GM19238 (cell line): ENCODE results near the gene MBNL1.
"Not testable (repeated sequence)": the region's sequence is repeated elsewhere in the genome, so short reads cannot be mapped to it uniquely, and the experiment has no call there.

Source experiments
- DNase-seq: peaks from one replicate; pipeline ENCODE4 v3.0.0; 2011; ENCODE audit warnings: low spot score; ENCODE audit not compliant: insufficient read length

The MBNL1 gene

GRCh38 chr3:152440243-152440642 lies 171.5 kb downstream of the MBNL1 start:
- DNase-seq: not testable (repeated sequence)

DNA sequence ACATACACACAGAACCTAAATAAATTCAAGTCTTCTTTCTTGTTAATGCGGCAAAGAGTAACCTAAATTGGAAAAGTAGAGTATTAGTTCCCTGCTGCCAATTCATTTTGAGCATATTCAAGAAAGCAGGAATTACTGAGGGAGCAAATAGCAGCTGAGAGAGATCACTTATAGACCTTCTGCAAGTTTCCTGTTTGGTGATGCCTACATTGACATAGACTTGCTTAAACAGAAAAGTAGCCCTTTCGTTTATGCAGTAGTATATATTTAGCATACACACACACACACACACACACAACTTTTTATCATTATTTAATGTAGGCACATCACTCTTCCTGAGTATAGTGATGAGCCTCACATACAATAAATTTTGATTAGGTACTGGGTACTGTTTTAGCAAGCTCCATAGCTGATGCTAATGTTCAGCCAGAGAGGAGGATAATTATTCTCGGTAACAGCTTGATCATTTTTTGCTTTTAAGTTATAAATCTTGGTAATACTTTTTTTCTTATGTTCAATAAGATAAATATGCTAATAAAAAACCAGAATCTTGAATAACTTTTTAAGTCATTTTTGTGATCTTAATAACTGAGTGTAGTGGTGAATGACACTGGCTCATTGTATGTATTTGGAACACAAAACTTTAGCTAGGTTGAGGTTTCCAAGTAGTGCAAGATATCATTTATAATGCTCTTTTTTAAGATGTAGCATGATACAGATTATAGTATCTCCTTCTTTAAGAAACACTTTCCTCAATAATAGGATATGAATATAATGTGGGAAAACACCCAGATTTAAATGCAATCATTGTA lies 174.7 kb downstream of the MBNL1 start:
- no peak for DNase-seq

DNA sequence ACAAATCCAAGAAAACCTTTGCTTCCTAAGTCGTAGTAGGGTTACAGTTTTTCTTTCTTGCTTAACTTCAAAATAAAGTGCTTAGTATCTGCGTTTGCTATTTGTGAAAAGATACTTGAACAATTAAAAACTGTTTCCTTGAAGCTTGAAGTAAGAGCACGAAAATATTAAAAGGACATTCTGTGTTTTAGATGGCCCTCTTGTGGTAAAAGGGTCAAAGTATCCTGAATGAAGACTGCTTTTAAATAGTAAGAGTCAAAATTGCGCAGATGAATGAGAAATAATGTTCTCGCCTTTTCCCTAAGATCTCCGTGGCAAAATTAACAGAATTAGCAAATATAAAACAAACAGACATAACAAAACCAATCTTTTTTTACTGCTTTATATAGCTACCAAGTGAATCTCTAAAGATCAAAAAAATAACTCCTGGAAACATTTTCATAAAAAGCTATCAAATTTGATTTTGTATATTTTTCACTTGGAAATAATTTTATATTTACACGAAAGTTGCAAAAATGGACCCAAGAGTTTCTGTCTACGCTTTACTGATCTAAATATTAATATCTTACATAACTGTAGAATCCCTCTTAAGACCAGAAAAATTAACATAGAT lies 175.4 kb downstream of the MBNL1 start:
- no peak for DNase-seq

DNA sequence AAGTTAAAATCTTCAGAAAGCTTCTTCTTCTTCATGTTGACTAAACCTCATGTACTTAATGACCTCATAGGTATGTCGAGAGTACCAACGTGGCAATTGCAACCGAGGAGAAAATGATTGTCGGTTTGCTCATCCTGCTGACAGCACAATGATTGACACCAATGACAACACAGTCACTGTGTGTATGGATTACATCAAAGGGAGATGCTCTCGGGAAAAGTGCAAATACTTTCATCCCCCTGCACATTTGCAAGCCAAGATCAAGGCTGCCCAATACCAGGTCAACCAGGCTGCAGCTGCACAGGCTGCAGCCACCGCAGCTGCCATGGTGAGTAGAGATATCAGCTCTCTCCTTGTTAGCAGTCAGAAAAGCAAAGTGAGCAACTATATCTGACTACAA lies 176.5 kb downstream of the MBNL1 start:
- DNase-seq: no peak

DNA sequence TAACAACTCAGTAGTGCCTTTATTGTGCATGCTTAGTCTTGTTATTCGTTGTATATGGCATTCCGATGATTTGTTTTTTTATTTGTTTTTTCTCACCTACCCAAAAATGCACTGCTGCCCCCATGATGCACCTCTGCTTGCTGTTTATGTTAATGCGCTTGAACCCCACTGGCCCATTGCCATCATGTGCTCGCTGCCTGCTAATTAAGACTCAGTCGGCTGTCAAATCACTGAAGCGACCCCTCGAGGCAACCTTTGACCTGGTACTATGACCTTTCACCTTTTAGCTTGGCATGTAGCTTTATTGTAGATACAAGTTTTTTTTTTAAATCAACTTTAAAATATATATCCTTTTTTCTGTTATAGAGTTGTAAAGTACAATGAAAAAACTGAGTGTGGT lies 177.8 kb downstream of the MBNL1 start:
- DNase-seq: no peak

- no peak for DNase-seq
Measured at GRCh38 chr3:152447511-152447910, 178.8 kb downstream of the MBNL1 start.

DNA sequence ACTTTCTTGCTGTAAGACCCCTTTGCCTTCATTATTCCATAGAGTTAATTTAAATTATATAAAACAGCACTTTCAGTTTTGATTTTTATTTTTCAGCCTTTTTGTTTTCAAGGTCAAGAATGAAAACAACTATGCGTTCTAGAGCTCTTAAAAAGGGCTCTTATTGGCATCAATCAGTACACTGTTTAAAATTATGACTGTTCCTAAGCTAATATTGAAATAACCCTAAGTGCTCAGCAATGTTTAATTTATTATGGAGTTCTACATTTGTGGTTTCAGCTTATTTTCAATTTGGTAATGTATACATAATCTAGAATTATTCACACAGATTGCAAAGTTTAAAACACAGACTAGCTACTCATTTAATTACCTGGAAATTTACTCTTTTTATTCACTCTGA lies 179.4 kb downstream of the MBNL1 start:
- no peak for DNase-seq

DNA sequence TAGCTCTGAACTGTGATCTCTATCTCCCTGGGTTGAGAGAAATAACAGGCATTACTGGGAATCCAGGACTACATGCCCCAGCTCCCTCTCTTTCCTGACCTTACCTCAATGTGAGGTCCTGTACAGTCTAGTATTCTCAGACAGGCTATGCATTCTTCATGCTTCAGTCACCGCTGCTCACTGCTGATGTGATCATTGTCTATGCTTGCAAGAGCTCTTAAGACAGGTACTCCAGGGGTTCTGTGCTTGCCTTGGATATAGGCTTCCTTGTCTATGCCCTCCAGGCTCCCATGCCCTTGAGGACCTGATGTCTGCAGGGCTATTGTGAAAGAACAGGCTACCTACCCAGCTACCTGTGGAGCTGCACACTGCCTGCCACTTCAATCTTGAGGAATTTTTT lies 183.6 kb downstream of the MBNL1 start:
- DNase-seq: no peak

- DNase-seq: no peak
Measured at GRCh38 chr3:152454076-152454875, 185.5 kb downstream of the MBNL1 start.

DNA sequence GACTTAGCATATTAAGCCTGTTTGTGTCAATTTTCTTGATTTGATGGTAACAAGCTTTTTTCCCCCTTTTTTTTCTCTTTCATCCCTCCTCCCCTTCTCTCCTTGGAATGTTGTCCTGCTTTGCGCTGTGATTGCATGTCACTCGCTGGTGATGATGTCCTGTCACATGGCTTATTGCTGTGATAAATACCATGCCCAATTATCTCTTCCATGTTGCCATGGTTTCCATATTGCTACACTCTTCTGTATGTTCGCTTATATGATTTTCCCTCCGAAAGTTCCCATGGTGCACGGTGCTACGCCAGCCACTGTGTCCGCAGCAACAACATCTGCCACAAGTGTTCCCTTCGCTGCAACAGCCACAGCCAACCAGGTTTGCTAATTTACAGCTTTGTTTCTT lies 187.3 kb downstream of the MBNL1 start:
- DNase-seq: no peak

DNA sequence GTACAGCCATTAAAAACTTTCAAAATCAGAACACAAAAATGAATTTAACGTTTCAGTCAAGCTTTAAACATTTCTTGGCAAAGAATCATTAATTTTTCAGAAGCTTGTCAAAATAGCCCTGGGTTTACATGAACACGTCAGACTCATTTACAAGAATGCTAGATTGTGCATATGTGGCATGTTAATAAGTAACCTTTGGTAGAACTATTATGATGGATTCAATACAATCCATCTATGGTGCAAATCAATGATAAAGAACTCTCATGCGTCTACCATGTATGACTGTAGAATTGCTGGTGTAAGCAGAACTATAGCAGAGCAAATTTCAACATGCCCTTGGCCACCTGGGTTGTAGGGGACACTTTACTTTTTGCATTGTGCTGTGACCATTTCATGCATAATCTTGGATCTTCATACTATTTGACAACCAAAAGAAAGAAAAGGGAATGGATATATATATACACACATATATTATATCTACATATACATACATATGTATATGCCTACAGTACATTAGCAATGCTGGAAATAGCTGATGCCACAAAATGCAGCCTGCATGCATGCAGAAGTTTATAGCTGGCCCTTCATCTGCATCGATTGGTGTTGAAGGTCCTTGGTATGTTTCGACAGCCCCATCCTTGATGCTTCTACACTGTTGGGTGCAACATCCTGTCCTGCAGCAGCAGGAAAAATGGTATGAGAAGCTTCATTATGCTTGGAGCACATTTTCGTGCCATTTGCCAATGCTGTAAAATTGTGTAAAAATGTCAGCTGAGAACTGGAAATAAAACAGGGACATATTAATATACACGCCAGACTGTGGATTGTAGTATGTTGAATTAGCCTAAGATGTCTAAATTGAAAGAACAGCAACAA lies 189.0 kb downstream of the MBNL1 start:
- no peak for DNase-seq

DNA sequence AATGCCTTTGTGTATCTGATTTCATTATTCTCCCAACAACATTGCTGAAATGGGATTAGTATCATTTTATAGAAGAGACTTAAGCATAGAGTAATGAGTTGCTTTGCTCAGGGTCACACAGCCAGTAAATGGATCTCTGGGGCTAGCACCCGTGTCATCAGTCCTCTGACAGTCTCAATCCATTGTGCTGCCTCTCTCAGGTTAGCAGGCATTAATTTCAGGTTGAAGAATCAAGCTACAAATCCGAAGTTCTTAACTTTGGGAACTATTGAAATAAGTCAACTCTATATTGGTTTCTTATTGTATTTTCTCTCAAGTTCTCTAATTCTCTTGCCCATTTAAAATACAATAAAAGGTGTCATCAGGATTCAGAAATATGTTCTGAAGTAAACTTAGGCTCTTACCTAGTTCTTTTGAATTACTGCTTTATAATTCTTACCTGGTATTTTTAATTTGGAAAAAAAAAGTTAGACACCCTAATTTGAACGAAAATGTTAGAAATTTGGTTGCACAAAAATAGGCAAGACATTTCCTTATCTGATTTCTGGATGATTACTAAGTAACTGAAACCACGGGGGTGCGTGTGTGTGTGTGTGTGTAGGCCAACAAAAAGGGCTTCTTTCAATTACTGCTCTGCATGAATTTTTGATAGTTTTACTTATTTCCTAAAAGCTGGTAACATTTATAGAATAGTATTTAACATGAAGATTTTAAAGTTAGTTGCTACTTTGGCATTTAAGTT lies 189.8 kb downstream of the MBNL1 start:
- no peak for DNase-seq

DNA sequence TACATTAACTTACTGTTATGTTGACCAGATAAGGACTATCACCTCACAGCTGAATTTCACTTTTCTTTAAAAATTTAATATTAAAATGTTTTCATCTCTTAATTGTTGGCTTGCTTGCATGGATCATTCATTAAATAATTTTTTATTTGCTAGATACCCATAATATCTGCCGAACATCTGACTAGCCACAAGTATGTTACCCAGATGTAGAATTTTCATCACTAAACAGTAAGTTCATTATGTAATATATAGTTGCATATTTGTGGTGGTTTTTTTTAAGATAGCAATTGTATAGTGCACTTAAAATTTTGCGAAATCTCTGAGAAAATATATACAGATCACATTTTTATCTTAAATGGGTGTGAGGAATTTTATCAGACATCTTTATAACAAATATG lies 190.4 kb downstream of the MBNL1 start:
- no peak for DNase-seq

GRCh38 chr3:152459572-152459971 lies 190.8 kb downstream of the MBNL1 start:
- DNase-seq: no peak

DNA sequence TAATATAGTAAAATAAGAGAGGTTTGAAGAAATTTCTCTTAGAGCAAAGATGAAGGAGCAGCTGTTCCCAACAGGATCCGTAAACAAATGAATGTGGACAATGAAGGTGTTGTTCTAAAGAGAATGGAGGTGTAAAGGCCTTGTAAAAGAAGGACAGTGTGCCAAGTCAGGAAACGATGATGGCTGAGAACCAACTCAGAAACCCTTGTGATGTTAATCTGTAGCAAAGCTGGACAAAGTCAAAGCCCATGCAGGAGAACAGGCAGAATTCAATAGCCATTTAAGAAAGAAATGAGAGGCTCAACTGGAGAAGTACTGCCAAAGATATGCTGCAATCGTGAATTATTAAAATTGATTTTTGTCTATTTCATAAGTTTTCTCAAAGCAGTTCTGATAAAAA lies 192.2 kb downstream of the MBNL1 start:
- DNase-seq: no peak

- DNase-seq: no peak
Measured at GRCh38 chr3:152461460-152461859, 192.7 kb downstream of the MBNL1 start.

DNA sequence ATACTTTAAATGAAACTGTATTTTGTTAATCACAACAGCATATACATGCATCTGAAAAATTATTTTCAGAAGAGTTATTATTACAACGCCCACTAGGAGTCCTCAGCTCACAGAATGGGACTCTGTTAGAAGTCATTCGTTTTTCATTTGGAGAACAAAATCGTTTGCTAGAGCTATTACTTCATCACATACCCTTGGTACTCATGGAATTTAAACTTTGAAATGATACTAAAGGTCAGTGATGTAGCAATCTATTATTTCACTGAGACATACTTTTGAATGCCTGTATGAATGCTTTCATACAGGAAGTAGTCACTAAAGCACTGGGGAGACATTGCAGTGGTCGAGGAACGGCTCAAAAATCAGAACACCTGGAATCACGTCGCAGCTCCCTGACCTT lies 198.1 kb downstream of the MBNL1 start:
- DNase-seq: no peak

GRCh38 chr3:152469248-152470025 lies 200.7 kb downstream of the MBNL1 start:
- DNase-seq: no peak

GRCh38 chr3:152470095-152470494 lies 201.4 kb downstream of the MBNL1 start:
- no peak for DNase-seq

- no peak for DNase-seq
Measured at GRCh38 chr3:152470893-152471292, 202.2 kb downstream of the MBNL1 start.
